Stimulated activated effector memory CD8-positive, alpha-beta T cell treated with anti-CD3 and anti-CD28 coated beads, Interleukin-12 subunit alpha, Interleukin-12 subunit beta, amount 100 ng/mL, for 72 hours (primary cell): Measurements from ENCODE around the gene LTB.

Experiments
- ATAC-seq: fragments of 150-1000 bp; cut with Tn5 transposase; 2 replicates; pipeline ENCODE4 v1.10.0; 2021
- DNase-seq, 2 donors: peaks; one replicate each; pipeline ENCODE4 v3.0.0; 2021 to 2022; ENCODE audit warnings: low spot score in 2 of 2
- H3K27ac Mint-ChIP-seq: one replicate; pipeline ENCODE4 v1.8.0; 2022; ENCODE audit warnings: mild to moderate bottlenecking, mixed read lengths
- H3K36me3 Mint-ChIP-seq: one replicate; pipeline ENCODE4 v1.8.0; 2022; ENCODE audit warnings: mild to moderate bottlenecking, mixed read lengths
- H3K4me1 Mint-ChIP-seq: one replicate; pipeline ENCODE4 v1.8.0; 2022; ENCODE audit warnings: mixed read lengths
- H3K4me3 Mint-ChIP-seq: one replicate; pipeline ENCODE4 v1.8.0; 2022; ENCODE audit warnings: mild to moderate bottlenecking, mixed read lengths
- H3K9me3 Mint-ChIP-seq: one replicate; pipeline ENCODE4 v1.8.0; 2022; ENCODE audit warnings: mixed read lengths

LTB gene

GRCh38 chr6:31534521-31535040 is 47.6 kb downstream of the LTB start:
- DNase-seq, result no peak
- Mint-ChIP-seq H3K4me3 (no peak overlapping the region), H3K4me1 (peaks cover 54% of the 10 kb centered on the region), H3K27ac (peak overlapping the region; percentile 75), H3K9me3 (no peaks in the 10 kb centered on the region), H3K36me3 (peaks cover 100% of the 10 kb centered on the region)
- ATAC-seq, result no peak

- no peak for ATAC-seq
- Mint-ChIP-seq H3K27ac (peak overlapping the region; percentile 75), H3K4me3 (no peak overlapping the region), H3K4me1 (peaks cover 49% of the 10 kb centered on the region), H3K9me3 (no peaks in the 10 kb centered on the region), H3K36me3 (peaks cover 100% of the 10 kb centered on the region)
- no peak for DNase-seq
Observed at GRCh38 chr6:31534011-31534410, 48.2 kb downstream of the LTB start.

- Mint-ChIP-seq H3K27ac (peak overlapping the region; percentile 75), H3K4me1 (peaks cover 43% of the 10 kb centered on the region), H3K4me3 (no peak overlapping the region), H3K36me3 (peaks cover 100% of the 10 kb centered on the region), H3K9me3 (no peaks in the 10 kb centered on the region)
- peak; percentile 61 for ATAC-seq
- no peak for DNase-seq
Observed at GRCh38 chr6:31533455-31533841, 48.8 kb downstream of the LTB start.

GRCh38 chr6:31532644-31533454 is 49.4 kb downstream of the LTB start:
- Mint-ChIP-seq H3K27ac (peak overlapping the region; percentile 75), H3K4me3 (no peak overlapping the region)
- no peak for ATAC-seq

GRCh38 chr6:31531771-31532643 is 50.2 kb downstream of the LTB start:
- Mint-ChIP-seq H3K4me1 (peaks cover 33% of the 10 kb centered on the region), H3K4me3 (no peak overlapping the region), H3K27ac (peak overlapping the region; percentile 65), H3K9me3 (no peaks in the 10 kb centered on the region), H3K36me3 (peaks cover 87% of the 10 kb centered on the region)
- ATAC-seq (no peak), DNase-seq (no peak)

More at GRCh38 chr6:31532644-31533454, 49.4 kb downstream of the LTB start:
- H3K9me3 Mint-ChIP-seq, result no peaks in the 10 kb centered on the region
- no peak for DNase-seq
- H3K36me3 Mint-ChIP-seq, result peaks cover 96% of the 10 kb centered on the region
- peaks cover 39% of the 10 kb centered on the region for H3K4me1 Mint-ChIP-seq

- no peak for ATAC-seq
- no peaks in the 10 kb centered on the region for H3K9me3 Mint-ChIP-seq
- no peak overlapping the region for H3K4me3 Mint-ChIP-seq
- no peak for DNase-seq
- H3K27ac Mint-ChIP-seq, result no peak overlapping the region
- H3K36me3 Mint-ChIP-seq, result peaks cover 79% of the 10 kb centered on the region
- H3K4me1 Mint-ChIP-seq, result peaks cover 31% of the 10 kb centered on the region
Observed at GRCh38 chr6:31531162-31531561, 51.1 kb downstream of the LTB start.

GRCh38 chr6:31530659-31531058 is 51.6 kb downstream of the LTB start:
- DNase-seq (no peak), ATAC-seq (no peak)
- Mint-ChIP-seq H3K27ac (peak overlapping the region; percentile 61), H3K36me3 (peaks cover 74% of the 10 kb centered on the region), H3K9me3 (no peaks in the 10 kb centered on the region), H3K4me3 (no peak overlapping the region), H3K4me1 (peaks cover 30% of the 10 kb centered on the region)
